CD4-positive, alpha-beta T cell treated with Interleukin-4 for 1 hour (primary cell): ENCODE measurements around the gene MAML2.
"Not testable (repeated sequence)": the region's sequence is repeated elsewhere in the genome, so short reads cannot be mapped to it uniquely, and the experiment has no call there.

Source experiments
- DNase-seq, 2 donors: peaks; one replicate each; pipeline ENCODE4 v3.0.0-alpha.2; 2020 to 2022

MAML2 gene

DNA sequence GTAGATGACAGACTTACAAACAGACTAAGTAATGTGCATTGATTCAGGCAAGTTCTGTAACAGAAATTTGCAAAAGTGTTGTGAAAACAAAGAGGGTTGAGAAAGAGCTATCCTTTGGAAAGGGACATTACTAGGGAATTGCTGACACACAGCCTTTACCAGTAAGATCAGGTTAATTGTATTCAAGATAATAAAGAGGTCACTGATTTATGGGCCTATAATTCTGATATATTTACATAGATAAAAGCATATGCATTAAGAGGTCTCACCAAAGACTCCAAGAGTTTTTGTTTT is 138.7 kb downstream of the MAML2 start:
- no peak for DNase-seq

DNA sequence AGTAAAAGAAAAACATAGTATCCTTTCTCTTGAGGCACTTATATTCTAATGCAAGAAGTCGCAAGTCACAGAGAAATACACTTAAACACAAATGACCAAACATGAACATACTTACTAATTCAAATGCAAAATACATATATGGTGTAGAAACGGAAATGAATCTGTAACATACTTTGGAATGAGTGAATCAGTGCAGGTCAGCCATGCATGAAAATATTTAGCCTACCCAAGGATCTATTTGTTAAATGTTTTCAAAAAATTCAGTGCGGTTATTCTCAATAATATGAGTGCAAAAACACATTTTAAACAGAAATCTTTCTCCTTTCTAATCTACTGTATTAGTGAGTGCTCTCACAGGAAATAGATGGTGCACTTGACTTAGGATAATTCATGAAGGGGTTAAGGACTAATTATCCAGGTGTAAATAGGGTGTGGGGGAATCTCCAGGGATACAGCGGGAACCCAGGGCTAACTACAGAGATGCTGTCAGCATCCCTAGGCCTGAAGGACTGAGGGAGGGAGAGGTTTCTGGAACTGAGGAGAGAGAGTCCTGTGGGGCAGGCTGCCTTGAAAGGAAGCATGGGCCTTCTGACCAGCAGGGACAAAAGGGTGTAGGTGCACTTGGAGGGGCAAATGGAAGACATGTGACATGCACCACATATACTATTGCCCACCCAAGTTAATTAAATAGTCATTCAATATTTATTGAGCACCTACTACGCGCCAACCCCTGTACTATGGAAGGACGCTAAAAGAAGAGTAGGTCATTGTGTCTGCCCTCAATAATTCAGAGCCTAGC is 139.2 kb downstream of the MAML2 start:
- no peak for DNase-seq

DNA sequence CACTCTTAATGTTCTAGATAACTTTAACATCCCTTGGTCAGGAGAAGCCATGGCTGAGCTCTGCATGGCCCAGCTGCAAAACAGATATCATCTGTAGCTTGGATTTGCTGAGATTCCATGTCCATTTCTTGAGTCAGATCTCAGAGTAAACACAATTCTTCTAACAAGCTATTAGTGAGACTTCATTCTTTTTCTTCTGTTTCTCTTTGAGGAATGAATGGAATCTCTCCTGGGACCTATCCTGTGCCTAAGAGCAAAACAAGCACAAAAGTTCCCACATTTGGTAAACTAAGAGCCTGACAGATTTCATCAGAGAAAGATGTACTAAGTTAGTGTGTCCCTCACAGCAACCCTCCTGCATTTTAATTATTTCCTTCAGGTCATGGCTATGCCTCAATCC is 142.8 kb downstream of the MAML2 start:
- no peak for DNase-seq

GRCh38 chr11:96199563-96200025 is 143.4 kb downstream of the MAML2 start:
- peak; percentile 19 to 79 for DNase-seq

DNA sequence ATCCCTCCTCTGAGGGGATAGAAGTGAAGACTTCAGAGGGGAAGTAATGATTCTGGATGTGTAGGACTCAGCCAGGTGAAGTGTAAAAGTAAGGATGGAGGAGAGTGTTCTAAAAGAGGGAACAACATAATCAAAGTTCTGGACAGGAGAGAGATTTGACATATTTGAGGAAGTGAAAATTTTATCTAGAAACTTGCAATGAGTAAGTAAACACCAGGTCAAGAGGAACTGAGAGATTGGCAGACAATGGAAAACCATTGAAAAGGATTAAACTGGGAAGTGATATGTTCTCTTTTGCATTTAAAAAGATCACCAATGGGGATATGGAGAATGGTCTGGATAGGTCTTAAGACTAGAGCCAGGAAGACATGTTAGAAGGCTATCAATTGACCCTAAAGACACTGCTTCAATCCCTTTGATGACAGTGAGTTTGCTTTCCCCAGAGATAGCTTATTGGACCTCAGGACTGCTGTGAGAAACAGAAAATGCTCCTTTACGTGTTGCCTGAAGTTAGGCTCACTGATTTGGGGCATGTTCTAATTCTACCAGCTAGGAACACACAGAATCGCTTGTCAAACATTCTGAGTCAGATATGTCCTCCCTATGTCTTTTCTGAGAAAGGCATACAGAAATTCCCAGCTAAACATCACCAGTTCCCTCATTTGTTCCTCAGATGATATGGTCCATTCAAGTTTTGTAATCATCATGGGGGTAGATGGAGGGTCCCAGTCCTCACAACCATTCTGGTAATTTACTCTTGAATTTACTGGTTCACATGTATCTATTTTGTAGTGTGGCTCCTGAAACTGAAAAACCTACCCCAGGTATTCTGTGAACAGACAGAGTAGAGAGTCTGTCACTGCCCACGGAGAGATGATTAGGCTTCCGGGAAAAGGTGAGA is 144.9 kb downstream of the MAML2 start:
- DNase-seq, result no peak

DNA sequence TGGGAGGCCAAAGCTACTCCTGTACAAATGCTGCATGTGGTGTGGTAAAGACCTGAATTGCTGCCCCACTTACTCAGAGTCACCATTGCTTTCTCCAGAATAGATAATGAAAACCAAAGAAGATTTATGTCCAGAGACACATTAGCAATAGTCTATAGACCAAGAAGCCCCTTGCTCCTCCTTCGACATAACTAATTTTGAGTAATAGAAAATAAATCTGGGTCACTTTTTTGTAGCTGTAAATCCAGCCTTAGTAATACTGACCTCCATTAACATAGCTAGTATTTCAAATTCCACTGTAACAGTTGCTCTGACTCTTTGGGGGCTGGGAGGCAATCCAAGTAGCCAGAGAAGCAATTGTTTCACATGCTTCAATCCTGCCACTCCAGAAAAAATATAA is 145.9 kb downstream of the MAML2 start:
- DNase-seq, result no peak

GRCh38 chr11:96196181-96196662 is 146.8 kb downstream of the MAML2 start:
- no peak for DNase-seq

DNA sequence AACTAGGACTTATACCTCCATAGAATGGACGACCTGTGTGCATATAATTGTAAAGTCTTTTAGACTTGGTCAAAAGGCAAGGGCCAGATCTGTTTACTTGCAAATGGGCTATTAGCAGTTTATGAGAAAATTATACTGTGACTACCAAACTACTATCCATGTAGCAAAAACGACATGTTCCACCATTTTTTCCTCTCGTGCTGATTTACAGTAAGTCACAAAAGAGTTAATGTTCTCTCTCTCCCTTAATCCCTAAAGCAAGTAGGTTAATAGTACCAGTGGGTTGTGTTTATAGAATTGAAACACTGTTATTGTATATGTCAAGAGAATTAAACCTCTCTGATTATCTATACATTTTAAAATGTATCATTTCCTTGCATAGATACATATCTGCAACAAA is 147.3 kb downstream of the MAML2 start:
- DNase-seq, result no peak

DNA sequence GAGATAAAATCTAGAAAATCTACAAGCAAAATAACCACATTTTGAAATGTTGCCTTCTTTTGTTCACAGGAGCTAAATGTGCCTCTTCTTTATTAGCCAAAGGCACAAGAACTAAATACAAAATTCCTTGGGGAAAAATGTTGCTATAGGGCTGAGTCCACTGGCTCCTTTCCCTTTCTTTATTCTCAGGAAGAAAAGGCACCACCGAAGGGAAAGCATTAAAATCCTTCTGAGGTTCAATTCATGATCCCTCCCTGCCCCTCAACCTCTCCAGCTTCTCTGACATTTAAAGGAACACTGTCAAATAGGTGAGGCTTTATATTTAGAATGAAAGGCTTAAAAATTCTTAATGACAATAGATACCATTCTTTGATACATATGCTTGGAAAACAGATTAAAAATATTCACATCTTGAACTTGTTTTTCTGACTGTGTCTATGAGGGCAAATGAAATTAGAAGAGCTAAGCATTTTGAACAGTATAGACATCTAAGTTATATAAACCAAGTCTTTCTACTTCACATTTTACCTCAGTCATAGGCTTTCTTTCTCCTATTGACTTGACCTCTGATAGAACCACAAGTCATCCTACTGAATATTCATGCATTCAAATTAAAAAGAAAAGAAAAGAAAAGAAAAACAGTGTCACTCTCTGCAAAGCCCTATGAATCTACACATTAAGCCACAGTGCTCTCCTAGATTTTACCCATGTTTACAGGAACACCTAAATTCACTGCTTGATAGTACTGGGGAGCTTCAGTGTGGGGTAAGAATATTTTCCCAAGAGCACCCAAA is 148.2 kb downstream of the MAML2 start:
- no peak for DNase-seq

DNA sequence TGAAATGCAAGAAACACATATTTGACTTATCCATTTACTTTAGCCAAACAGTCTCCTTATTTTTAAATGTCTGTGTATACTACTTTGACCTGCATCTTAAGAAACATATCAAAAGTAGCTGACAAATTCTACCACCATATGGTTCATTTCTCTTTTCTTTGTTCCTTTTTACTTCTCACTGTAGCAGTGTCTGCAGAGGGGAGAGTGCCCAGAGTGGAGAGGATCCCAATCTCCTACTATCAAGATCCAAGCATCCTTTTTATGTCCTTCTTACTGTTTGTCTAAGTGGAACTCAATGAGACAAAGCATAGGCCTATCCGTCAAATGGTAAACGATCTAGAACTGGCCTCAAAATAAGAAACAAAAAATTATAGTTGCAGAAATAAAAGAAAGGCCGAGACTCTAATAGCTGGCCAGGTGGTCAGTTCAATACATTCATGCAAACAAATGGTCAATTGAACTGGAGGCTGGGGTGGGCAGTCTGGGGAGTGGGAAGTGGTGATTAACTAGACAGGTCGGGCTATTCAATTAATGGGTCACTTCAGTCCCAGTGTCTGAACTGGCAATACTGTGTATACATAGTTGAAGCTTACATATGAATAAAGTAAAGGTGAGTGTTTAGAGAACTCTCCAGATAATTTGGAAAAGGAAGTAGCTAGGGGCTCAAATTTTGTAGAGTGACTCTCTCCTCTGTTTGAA is 149.1 kb downstream of the MAML2 start:
- DNase-seq, result no peak

DNA sequence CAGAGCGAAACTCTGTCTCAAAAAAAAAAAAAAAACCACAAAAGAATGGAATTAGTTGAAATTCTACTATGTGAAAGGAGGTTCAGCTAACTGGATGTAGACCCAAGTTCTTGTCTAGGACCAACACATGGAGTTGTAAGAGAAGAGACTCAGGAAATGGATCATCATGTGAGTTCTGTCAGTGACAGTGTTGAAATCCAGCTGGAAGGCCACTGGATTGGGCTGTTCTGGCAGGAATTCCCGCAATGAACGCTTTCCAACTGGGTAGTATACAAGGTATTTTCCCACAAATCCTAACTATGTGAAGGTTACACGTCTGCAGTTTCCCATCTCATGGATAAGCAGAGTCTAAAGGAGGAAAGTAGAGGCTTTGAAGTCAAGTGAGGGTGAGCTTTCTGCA is 151.2 kb downstream of the MAML2 start:
- no peak for DNase-seq

DNA sequence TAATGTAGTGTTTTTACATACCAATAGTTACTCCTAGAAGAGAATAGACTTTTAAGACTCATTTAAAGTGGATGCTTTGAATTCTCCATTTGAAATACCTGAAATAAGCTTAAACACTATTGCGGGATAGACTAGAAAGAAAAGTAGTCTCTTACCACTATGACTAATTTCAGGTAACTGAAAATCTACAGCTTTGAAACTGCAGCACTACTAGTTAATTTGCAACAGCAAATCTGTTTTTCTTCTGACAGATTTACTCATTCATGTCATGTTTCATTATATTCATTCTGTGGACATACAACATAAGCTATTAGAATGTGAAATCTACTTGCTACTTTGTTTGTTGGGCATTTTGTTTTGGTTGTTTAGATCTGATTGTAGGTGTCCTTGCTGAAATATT is 153.6 kb downstream of the MAML2 start:
- DNase-seq, result no peak

DNA sequence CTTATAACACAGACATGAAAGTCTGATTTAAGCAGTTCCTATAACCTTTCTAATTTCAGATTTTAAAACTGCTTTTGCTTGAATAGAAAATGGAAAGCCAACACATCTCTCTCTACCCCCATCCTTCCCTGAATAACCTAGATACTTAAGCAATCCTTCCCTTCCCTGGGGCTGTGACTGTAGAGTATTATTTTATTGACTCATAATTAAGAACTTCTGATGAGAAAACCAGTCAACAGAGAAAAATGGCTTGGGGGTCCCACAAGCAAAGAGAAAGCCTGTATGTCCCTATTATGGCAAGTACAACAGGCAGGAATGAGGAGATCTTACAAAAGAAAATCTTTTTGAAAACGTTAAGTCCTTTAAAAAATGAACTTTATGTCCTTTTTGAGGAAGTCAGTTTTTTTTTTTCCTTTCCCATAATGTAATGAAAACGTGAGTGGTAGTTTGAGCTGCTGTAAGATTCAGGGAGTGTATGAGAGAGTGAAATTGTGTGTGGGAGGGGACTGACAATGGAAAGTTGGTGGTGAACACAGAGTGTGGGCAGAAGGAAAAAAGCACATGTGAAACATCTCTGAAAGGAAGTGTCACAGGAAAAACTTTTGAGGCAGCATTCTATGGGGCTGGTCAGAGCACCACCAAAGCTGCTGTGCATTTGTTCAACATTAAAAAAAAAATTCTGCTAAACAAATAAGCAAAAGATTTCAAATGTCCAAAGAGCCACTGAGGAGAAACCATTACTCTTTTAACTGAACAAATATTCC is 154.6 kb downstream of the MAML2 start:
- DNase-seq, result no peak

GRCh38 chr11:96187822-96188221 is 155.2 kb downstream of the MAML2 start:
- DNase-seq, result no peak

DNA sequence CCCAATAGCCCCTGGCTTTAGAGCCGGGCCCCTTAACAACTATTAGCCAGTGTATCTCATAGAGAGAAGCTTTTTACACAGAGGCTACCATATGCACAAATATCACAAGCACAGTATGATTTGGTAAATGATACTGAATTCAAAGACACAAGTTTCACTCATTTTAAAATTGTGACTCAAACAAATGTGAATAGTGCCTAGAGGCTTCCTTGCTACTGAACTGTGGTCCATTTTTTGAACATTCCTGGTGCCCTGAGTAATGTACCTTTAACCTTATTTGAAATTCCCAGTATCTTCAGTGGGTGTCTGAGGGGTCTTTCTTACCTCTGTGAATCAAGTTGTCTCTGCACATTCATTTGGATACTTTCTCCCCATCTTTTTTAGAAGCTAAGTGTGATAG is 156.2 kb downstream of the MAML2 start:
- no peak for DNase-seq

GRCh38 chr11:96185220-96185768 is 157.7 kb downstream of the MAML2 start:
- DNase-seq, result no peak

DNA sequence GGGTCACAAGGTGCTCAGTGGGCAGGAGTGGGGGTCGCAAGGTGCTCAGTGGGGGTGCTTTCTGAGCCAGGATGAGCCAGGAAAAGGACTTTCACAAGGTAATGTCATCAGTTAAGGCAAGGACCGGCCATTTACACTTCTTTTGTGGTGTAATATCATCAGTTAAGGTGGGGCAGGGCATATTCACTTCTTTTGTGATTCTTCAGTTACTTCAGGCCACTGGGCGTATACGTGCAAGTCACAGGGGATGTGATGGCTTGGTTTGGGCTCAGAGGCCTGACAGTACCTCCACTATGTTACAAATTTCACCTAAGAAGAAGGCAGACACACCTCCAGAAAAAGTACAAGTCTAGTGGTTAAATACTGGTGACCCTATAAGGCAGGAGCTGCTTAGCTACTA is 162.1 kb downstream of the MAML2 start:
- not testable (repeated sequence) for DNase-seq

GRCh38 chr11:96180341-96180740 is 162.7 kb downstream of the MAML2 start:
- no peak for DNase-seq

DNA sequence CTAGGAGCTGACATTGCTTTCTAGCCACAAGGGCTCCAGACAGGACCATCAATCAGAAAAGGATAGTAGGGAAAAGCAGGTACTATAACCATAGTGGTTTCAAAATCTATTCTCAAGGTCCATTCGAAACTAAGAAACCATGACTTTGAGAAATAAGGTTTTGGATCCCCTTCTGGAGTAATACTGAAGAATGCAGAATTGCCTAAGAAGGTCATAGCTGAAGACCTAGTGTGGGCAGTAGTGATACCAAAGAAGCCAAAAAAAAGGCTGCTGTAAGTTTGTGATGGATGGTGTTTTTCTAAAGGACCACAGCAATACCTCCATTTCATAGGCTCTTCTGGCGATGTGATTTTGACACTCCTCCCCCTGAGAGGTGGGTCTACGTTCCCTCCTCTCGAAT is 163.1 kb downstream of the MAML2 start:
- DNase-seq, result no peak

DNA sequence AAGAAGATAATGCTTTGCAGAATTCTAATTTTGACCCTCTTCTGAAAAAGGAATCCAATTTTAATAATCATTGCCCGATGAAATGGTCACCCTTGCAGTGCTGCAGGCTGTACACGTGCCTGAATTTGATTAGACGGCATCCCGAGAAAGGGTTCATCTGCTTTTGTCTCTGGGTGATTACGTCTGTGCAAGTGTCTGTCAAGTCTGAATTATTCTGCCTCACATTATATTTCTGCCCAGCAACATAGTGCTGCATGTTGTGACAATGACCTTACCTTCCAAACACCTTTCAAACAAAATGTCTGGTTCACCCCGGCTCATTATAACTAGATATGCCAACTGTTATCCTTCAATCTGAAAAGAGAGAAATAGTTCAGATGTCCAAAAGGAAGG is 164.1 kb downstream of the MAML2 start:
- DNase-seq, result no peak

DNA sequence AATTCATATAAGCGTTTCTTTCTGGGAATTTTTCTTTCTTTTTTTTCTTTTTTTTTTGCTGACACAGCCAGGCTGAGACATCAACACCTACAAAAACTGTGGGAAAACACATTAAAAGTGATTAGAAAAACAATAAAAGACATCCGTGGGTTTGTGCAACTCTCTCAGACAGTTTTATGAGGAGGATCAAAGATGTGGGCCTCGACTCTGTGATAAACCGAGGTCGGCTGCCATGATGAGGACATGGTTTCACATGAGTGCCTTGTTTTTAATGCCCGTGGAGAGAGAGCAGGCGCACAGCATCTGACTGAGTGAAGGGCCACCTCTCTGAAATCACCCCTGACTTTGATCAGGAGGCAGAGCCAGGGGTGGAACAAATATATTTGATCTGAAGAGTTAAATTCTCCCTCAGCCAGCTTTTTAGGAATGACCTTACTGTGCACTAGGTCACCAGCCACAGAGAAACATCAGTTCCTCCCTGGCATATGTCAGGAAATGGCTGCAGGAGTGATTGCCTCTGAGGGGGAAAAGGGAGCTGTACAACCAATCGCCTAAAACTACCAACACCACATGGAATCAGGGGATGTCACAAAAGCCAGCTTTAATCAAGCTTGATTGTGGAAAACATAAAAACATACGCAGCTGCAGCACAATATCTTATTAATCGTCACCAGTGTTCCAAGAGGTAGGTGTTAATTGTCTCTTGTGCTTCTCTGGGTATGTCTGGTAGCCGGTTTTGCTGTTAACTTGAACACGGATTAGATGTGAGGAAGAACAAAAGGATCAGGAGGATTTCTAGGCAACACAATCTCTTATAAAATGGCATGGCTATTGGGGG is 164.7 kb downstream of the MAML2 start:
- DNase-seq, result no peak
